ENCODE measurements around the gene OR11A1.

OR11A1 gene

DNA sequence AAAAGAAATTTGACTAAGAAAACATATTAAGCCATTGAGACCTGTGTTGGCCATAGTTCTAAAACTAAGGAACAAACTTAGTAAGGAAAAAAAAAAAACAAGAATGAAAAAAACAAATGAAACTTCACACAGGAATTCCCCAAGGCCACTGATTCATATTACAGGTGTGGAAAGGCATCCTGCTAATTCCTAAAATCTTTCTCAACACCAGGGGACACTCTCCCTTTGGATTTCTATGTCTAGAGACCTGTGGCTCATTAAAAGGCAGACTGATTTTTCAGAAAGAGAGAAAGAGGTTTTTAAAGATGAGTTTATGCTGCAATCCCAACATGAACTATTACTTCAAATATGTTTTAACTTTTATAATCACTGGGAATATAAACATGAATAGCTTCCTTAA is 42.3 kb downstream of the OR11A1 start, which contains the start of gene OR12D1:
Gene OR12D1 (plus strand): TSS at position 341 of the 400 bp plus-strand sequence.
- Histone ChIP-seq H3K4me3 (ENCODE audit: extremely low read depth, insufficient read depth, low read length, poor library complexity, severe bottlenecking) (no peak within 1 kb of the TSS), H3K27ac (ENCODE audit: low read depth, low read length, severe bottlenecking) (no peak within 1 kb of the TSS), H3K4me1 (ENCODE audit: control insufficient read depth, insufficient read depth, low read length, poor library complexity, severe bottlenecking) (peaks cover 5% of the 10 kb centered on the region), H3K36me3 (ENCODE audit: control insufficient read depth, insufficient read depth, low read length) (no peaks in the 10 kb centered on the region), H3K9me3 (ENCODE audit: control insufficient read depth, low read length) (no peaks in the 10 kb centered on the region)

GRCh38 chr6:29403801-29404200 is 53.1 kb downstream of the OR11A1 start:
- no peak overlapping the region for H3K4me3 ChIP-seq (ENCODE audit: extremely low read depth, insufficient read depth, low read length, poor library complexity, severe bottlenecking)
- H3K27ac ChIP-seq (ENCODE audit: low read depth, low read length, severe bottlenecking): no peak overlapping the region
- WGBS, 2 experiments (ENCODE audit: insufficient coverage in 2 of 2): 75 to 100% methylated on average over 1 of the region's 1 CpG
- H3K4me1 ChIP-seq (ENCODE audit: control insufficient read depth, insufficient read depth, low read length, poor library complexity, severe bottlenecking): no peaks in the 10 kb centered on the region
- no peaks in the 10 kb centered on the region for H3K9me3 ChIP-seq (ENCODE audit: control insufficient read depth, low read length)
- H3K36me3 ChIP-seq (ENCODE audit: control insufficient read depth, insufficient read depth, low read length): no peaks in the 10 kb centered on the region

GRCh38 chr6:29399525-29399924 is 57.3 kb downstream of the OR11A1 start:
- Histone ChIP-seq H3K9me3 (ENCODE audit: control insufficient read depth, low read length) (no peaks in the 10 kb centered on the region), H3K4me3 (ENCODE audit: extremely low read depth, insufficient read depth, low read length, poor library complexity, severe bottlenecking) (no peak overlapping the region), H3K27ac (ENCODE audit: low read depth, low read length, severe bottlenecking) (no peak overlapping the region), H3K4me1 (ENCODE audit: control insufficient read depth, insufficient read depth, low read length, poor library complexity, severe bottlenecking) (no peaks in the 10 kb centered on the region), H3K36me3 (ENCODE audit: control insufficient read depth, insufficient read depth, low read length) (no peaks in the 10 kb centered on the region)
- WGBS, 2 experiments (ENCODE audit: insufficient coverage in 2 of 2): no CpG with 5 or more reads among the region's 2 CpGs

GRCh38 chr6:29395331-29395730 is 61.5 kb downstream of the OR11A1 start, which contains the start of gene OR12D2:
Gene OR12D2 (plus strand): TSS chr6:29395631. CDS start chr6:29396700, 1,069 bp downstream.
- H3K4me1 ChIP-seq (ENCODE audit: control insufficient read depth, insufficient read depth, low read length, poor library complexity, severe bottlenecking): no peaks in the 10 kb centered on the region
- no peaks in the 10 kb centered on the region for H3K9me3 ChIP-seq (ENCODE audit: control insufficient read depth, low read length)
- no peaks in the 10 kb centered on the region for H3K36me3 ChIP-seq (ENCODE audit: control insufficient read depth, insufficient read depth, low read length)
- H3K27ac ChIP-seq (ENCODE audit: low read depth, low read length, severe bottlenecking): no peak within 1 kb of the TSS
- H3K4me3 ChIP-seq (ENCODE audit: extremely low read depth, insufficient read depth, low read length, poor library complexity, severe bottlenecking): no peak within 1 kb of the TSS

- Histone ChIP-seq H3K4me1 (ENCODE audit: control insufficient read depth, insufficient read depth, low read length, poor library complexity, severe bottlenecking) (no peaks in the 10 kb centered on the region), H3K4me3 (ENCODE audit: extremely low read depth, insufficient read depth, low read length, poor library complexity, severe bottlenecking) (no peak overlapping the region), H3K27ac (ENCODE audit: low read depth, low read length, severe bottlenecking) (no peak overlapping the region), H3K36me3 (ENCODE audit: control insufficient read depth, insufficient read depth, low read length) (no peaks in the 10 kb centered on the region), H3K9me3 (ENCODE audit: control insufficient read depth, low read length) (no peaks in the 10 kb centered on the region)
- 70 to 81% methylated on average over 3 of the region's 4 CpGs for WGBS, 2 experiments (ENCODE audit: insufficient coverage in 2 of 2)
These were observed 68.3 kb downstream of the OR11A1 start for GRCh38 chr6:29388533-29388932.

DNA sequence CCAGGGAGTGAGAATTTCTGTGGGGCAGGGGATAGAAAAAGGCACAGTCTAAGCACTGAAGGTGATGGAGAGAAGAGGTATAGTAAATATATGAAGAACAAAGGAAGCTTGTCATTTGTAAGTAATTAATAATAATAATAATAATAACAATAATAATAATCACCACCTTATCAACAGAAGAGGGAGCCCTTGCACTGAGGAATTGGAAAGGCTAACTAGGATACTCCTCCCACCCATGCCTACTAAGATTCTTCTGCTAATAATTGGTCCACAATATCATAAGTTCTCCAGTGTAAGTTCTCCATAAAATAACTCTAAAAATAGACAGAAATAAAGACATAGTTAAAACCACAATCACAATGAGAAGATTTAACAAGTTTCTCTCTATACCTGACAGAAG is 80.9 kb downstream of the OR11A1 start:
- no peak overlapping the region for H3K4me3 ChIP-seq (ENCODE audit: extremely low read depth, insufficient read depth, low read length, poor library complexity, severe bottlenecking)
- H3K9me3 ChIP-seq (ENCODE audit: control insufficient read depth, low read length): no peaks in the 10 kb centered on the region

More for the DNA sequence above, 80.9 kb downstream of the OR11A1 start:
- Histone ChIP-seq H3K4me1 (ENCODE audit: control insufficient read depth, insufficient read depth, low read length, poor library complexity, severe bottlenecking) (no peaks in the 10 kb centered on the region), H3K27ac (ENCODE audit: low read depth, low read length, severe bottlenecking) (no peak overlapping the region), H3K36me3 (ENCODE audit: control insufficient read depth, insufficient read depth, low read length) (no peaks in the 10 kb centered on the region)
